Measurements from ENCODE around the gene MINPP1.
"Not testable (repeated sequence)": the region's sequence is repeated elsewhere in the genome, so short reads cannot be mapped to it uniquely, and the experiment has no call there.

GRCh38 chr10:87461751-87462150 lies 42.9 kb upstream of the MINPP1 start:
- not testable (repeated sequence) for TF ChIP-seq MYC (IDR thresholded peaks at IDR 0.05; ENCODE audit: low read depth, low read length); CTCF (IDR thresholded peaks at IDR 0.05; ENCODE audit: low read depth, low read length); POLR2A (IDR thresholded peaks at IDR 0.05; ENCODE audit: extremely low read depth, insufficient read length); MAX (IDR thresholded peaks at IDR 0.05; ENCODE audit: low read depth, low read length)
